Neural progenitor cell (in vitro differentiated cells): ENCODE data around the gene RAB1A. TPM values are rescaled to one million over a fixed set of nuclear protein-coding genes. Genes with fewer than 3 reads are reported as not detected.

ENCODE experiments used
- DNase-seq: peaks from one replicate; pipeline ENCODE4 v3.0.0-alpha.2; 2016; ENCODE audit warnings: low spot score
- H2AFZ ChIP-seq: fragments of 200-600 bp; sonication (generic); replicated peaks from 2 replicates; pipeline ENCODE4 v1.6.1; 2016; ENCODE audit warnings: antibody characterized with exemption
- H3F3A ChIP-seq: fragments of 200-600 bp; sonication (generic); 2 replicates; pipeline ENCODE4 v1.6.1; 2016; ENCODE audit warnings: antibody characterized with exemption, low read depth
- H3K27ac ChIP-seq: fragments of 200-600 bp; sonication (generic); 2 replicates; pipeline ENCODE4 v1.5.1; 2016; ENCODE audit warnings: mild to moderate bottlenecking
- H3K27me3 ChIP-seq: fragments of 200-600 bp; sonication (generic); 2 replicates; pipeline ENCODE4 v1.6.1; 2016; ENCODE audit warnings: mild to moderate bottlenecking, moderate library complexity
- H3K36me3 ChIP-seq: fragments of 200-600 bp; sonication (generic); 2 replicates; pipeline ENCODE4 v1.5.1; 2016
- H3K4me1 ChIP-seq: fragments of 200-600 bp; sonication (generic); 2 replicates; pipeline ENCODE4 v1.6.1; 2016; ENCODE audit warnings: mixed run types
- H3K4me2 ChIP-seq: fragments of 200-600 bp; sonication (generic); 2 replicates; pipeline ENCODE4 v1.6.1; 2016
- H3K4me3 ChIP-seq: fragments of 200-600 bp; sonication (generic); 2 replicates; pipeline ENCODE4 v1.5.1; 2016
- H3K79me2 ChIP-seq: fragments of 200-600 bp; sonication (generic); 2 replicates; pipeline ENCODE4 v1.6.1; 2016; ENCODE audit warnings: low read depth
- H3K9ac ChIP-seq: fragments of 200-600 bp; sonication (generic); 2 replicates; pipeline ENCODE4 v1.6.1; 2016
- H3K9me3 ChIP-seq: fragments of 200-600 bp; sonication (generic); 2 replicates; pipeline ENCODE4 v1.5.1; 2016; ENCODE audit warnings: low read depth
- H4K20me1 ChIP-seq: fragments of 200-600 bp; sonication (generic); 2 replicates; pipeline ENCODE4 v1.6.1; 2016; ENCODE audit warnings: low read depth
- H3K27ac Mint-ChIP-seq: 3 replicates; pipeline ENCODE4 v1.8.0; 2021; ENCODE audit warnings: mixed read lengths
- H3K27me3 Mint-ChIP-seq: 2 replicates; pipeline ENCODE4 v1.8.0; 2022; ENCODE audit warnings: low read depth, mild to moderate bottlenecking, inconsistent platforms, moderate library complexity, mixed read lengths; ENCODE audit not compliant: insufficient read depth
- H3K36me3 Mint-ChIP-seq: 3 replicates; pipeline ENCODE4 v1.8.0; 2021; ENCODE audit warnings: mixed read lengths
- H3K4me1 Mint-ChIP-seq: 3 replicates; pipeline ENCODE4 v1.8.0; 2021; ENCODE audit warnings: mixed read lengths
- H3K4me3 Mint-ChIP-seq: 3 replicates; pipeline ENCODE4 v1.8.0; 2021; ENCODE audit warnings: mild to moderate bottlenecking, moderate library complexity, mixed read lengths
- H3K9me3 Mint-ChIP-seq: 3 replicates; pipeline ENCODE4 v1.8.0; 2020; ENCODE audit warnings: mixed read lengths
- CTCF ChIP-seq: fragments of 200-600 bp; sonication (generic); IDR thresholded peaks from 2 replicates; pipeline ENCODE4 v1.5.1; 2017; ENCODE audit warnings: antibody characterized with exemption, mild to moderate bottlenecking
- EZH2 ChIP-seq: fragments of 200-600 bp; sonication (generic); IDR thresholded peaks from 2 replicates; pipeline ENCODE4 v1.6.1; 2017; ENCODE audit warnings: antibody characterized with exemption, mild to moderate bottlenecking, moderate library complexity
- EZH2phosphoT487 ChIP-seq: fragments of 200-600 bp; sonication (generic); IDR thresholded peaks from 2 replicates; pipeline ENCODE4 v1.6.1; 2017; ENCODE audit warnings: antibody characterized with exemption
- total RNA-seq: library from RNA; depleted of rRNA; stranded (reverse); fragments of >200 nt; gene quantifications from 2 replicates; pipeline ENCODE4 v1.2.3, GENCODE V29; 2015; ENCODE audit warnings: low replicate concordance

The RAB1A gene
- total RNA-seq, 1 donor from 2014 or later = 100 TPM

GRCh38 chr2:65050931-65051330 lies 79.0 kb downstream of the RAB1A start:
- Histone ChIP-seq H4K20me1 (peaks cover 4% of the 10 kb centered on the region), H3K4me1 (peaks cover 4% of the 10 kb centered on the region), H3K27me3 (no peaks in the 10 kb centered on the region), H3K79me2 (peaks cover 11% of the 10 kb centered on the region), H3K36me3 (no peaks in the 10 kb centered on the region), H3K9me3 (no peaks in the 10 kb centered on the region), H2AFZ (no peak overlapping the region), H3K27ac (no peak overlapping the region), H3K4me2 (no peak overlapping the region), H3K4me3 (no peak overlapping the region), H3K9ac (no peak overlapping the region), H3F3A (peaks cover 10% of the 10 kb centered on the region)
- TF ChIP-seq EZH2 (no peak), CTCF (no peak), EZH2phosphoT487 (no peak)
- Mint-ChIP-seq H3K27me3 (peaks cover 15% of the 10 kb centered on the region), H3K9me3 (peaks cover 9% of the 10 kb centered on the region), H3K4me1 (peaks cover 17% of the 10 kb centered on the region), H3K27ac (no peak overlapping the region), H3K4me3 (no peak overlapping the region), H3K36me3 (peaks cover 12% of the 10 kb centered on the region)
- no peak for DNase-seq

- Mint-ChIP-seq H3K4me3 (no peak overlapping the region), H3K27me3 (peaks cover 8% of the 10 kb centered on the region), H3K9me3 (peaks cover 11% of the 10 kb centered on the region), H3K4me1 (peaks cover 9% of the 10 kb centered on the region), H3K27ac (no peak overlapping the region), H3K36me3 (peaks cover 20% of the 10 kb centered on the region)
- peaks cover 12% of the 10 kb centered on the region for H3F3A ChIP-seq
- no peak for DNase-seq
- H3K4me3 ChIP-seq = no peak overlapping the region
- H3K36me3 ChIP-seq = no peaks in the 10 kb centered on the region
- no peaks in the 10 kb centered on the region for H3K79me2 ChIP-seq
- no peak overlapping the region for H3K27ac ChIP-seq
- H3K4me2 ChIP-seq = no peak overlapping the region
- H2AFZ ChIP-seq = no peak overlapping the region
- H3K4me1 ChIP-seq = peaks cover 16% of the 10 kb centered on the region
- H3K27me3 ChIP-seq = no peaks in the 10 kb centered on the region
- H4K20me1 ChIP-seq = peaks cover 3% of the 10 kb centered on the region
- H3K9ac ChIP-seq = no peak overlapping the region
- H3K9me3 ChIP-seq = no peaks in the 10 kb centered on the region
- TF ChIP-seq EZH2 = no peak
- TF ChIP-seq CTCF = no peak
- TF ChIP-seq EZH2phosphoT487 = no peak
Observed at GRCh38 chr2:65049010-65049639, 80.8 kb downstream of the RAB1A start.

- Mint-ChIP-seq H3K27me3 (peaks cover 8% of the 10 kb centered on the region), H3K4me3 (no peak overlapping the region), H3K4me1 (peaks cover 9% of the 10 kb centered on the region), H3K36me3 (peaks cover 24% of the 10 kb centered on the region), H3K27ac (no peak overlapping the region), H3K9me3 (peaks cover 7% of the 10 kb centered on the region)
- TF ChIP-seq EZH2 (no peak), CTCF (no peak), EZH2phosphoT487 (no peak)
- Histone ChIP-seq H3K27ac (no peak overlapping the region), H3K36me3 (no peaks in the 10 kb centered on the region), H3K9me3 (no peaks in the 10 kb centered on the region), H3K79me2 (no peaks in the 10 kb centered on the region), H3K4me1 (peaks cover 16% of the 10 kb centered on the region), H3F3A (peaks cover 12% of the 10 kb centered on the region), H3K9ac (no peak overlapping the region), H3K4me3 (no peak overlapping the region), H3K27me3 (no peaks in the 10 kb centered on the region), H3K4me2 (no peak overlapping the region), H2AFZ (no peak overlapping the region), H4K20me1 (peaks cover 3% of the 10 kb centered on the region)
- no peak for DNase-seq
Observed at GRCh38 chr2:65046633-65047407, 83.1 kb downstream of the RAB1A start.
